ENCODE data around the gene CRAMP1.

Gene CRAMP1

DNA sequence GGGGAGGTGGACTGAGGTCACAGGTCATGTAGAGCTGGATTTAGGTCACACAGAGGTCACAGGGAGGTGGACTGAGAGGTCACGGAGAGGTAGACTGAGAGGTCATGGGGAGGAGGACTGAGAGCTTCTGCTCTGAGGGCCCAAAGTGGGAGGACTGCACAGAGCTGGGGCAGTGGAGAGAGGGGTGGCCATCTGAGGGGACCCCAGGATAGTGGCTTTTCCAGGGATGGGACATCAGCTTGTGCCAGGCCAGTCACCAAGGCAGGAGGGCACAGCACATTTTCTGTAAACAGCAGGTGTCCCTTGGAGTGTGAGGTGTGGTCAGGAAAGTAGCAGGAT lies 39.8 kb downstream of the CRAMP1 start:
- H3K27ac ChIP-seq = no peak overlapping the region
- TF ChIP-seq, protein P1, sequence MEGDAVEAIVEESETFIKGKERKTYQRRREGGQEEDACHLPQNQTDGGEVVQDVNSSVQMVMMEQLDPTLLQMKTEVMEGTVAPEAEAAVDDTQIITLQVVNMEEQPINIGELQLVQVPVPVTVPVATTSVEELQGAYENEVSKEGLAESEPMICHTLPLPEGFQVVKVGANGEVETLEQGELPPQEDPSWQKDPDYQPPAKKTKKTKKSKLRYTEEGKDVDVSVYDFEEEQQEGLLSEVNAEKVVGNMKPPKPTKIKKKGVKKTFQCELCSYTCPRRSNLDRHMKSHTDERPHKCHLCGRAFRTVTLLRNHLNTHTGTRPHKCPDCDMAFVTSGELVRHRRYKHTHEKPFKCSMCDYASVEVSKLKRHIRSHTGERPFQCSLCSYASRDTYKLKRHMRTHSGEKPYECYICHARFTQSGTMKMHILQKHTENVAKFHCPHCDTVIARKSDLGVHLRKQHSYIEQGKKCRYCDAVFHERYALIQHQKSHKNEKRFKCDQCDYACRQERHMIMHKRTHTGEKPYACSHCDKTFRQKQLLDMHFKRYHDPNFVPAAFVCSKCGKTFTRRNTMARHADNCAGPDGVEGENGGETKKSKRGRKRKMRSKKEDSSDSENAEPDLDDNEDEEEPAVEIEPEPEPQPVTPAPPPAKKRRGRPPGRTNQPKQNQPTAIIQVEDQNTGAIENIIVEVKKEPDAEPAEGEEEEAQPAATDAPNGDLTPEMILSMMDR (conservative IDR thresholded peaks at IDR 0.05) = no peak

DNA sequence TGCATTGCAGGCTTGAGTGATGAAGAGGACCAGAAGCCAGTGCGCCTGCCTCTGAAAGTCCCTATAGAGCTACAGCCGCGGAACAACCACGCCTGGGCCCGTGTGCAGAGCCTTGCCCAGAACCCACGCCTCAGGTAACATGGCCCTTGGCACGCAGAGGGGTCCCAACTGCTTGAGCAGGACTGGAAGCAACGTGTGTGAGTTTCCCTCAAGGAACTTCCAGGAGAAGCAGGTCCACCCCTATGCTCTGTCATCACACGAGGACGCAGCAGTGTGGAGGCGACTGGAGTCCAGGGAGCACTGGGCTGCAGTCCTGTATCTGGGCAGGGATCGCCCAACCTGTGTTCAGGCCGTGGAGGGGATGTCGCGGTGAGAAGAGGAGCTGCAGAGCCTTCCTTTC lies 40.9 kb downstream of the CRAMP1 start:
- no peak overlapping the region for H3K27ac ChIP-seq
- TF ChIP-seq, protein P1 (conservative IDR thresholded peaks at IDR 0.05) = no peak

DNA sequence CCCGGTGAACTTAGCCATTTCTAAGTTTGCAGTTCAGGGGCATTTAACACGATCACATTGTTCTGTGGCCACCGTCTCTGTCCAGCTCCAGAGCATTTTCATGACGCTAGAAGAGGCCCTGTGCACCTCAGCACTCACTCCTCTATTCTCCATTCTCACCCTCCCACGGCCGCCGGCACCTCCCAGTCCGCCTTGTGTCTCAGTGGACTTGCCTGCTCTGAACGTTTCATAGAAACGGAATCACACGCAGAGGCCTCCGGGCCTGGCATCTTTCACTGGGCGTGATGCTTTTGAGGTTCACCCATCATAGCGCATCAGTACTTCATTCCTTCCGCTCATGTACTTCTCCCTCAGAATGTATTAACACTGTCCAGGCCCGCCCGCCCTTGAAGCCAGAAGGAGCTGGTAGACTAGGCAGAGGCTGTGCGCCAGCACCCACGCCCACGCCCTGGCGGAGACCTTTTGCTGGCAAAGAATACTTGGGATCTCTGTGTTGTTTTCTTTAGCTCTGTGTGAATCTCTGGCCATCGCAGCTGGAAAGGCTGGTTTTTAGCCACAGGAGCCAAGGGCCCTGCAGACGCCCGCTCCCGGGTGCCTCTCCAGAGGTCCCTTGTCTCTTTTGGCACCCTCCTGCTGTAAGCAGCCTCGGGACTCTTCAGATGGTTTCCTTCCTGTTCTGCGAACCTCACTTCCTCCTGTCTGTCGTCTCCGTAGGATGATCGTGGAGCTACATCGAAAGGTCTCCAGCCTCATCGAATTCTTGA lies 42.5 kb downstream of the CRAMP1 start:
- TF ChIP-seq, protein P1 (conservative IDR thresholded peaks at IDR 0.05) = no peak
- H3K27ac ChIP-seq = no peak overlapping the region

DNA sequence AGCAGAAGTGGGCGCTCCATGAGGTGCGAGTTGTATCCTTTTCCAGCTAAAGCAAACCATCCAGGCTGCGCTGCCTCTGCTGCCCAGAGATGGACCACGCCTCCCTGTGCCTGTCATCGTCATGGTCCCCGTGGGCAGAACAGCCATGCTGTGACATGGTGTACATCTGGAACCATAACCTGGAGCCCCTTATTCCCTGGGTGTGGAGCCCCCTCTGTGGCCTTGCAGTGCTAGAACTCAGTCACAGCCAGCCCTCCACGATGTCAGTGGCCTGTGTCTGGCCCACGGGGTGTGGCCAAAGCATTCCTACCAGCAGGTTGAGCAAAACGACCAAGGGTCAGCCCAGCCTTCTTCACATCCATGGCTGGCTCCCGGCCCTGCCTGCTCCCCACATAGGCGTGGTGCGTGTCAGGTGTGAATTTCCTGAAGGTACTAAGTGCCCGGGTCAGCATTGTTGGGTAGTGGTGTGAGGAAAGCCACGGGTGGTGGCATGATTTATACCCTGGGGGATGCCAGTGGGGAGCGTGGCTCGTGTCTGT lies 43.2 kb downstream of the CRAMP1 start:
- H3K27ac ChIP-seq = no peak overlapping the region
- TF ChIP-seq, protein P1 (conservative IDR thresholded peaks at IDR 0.05) = no peak

DNA sequence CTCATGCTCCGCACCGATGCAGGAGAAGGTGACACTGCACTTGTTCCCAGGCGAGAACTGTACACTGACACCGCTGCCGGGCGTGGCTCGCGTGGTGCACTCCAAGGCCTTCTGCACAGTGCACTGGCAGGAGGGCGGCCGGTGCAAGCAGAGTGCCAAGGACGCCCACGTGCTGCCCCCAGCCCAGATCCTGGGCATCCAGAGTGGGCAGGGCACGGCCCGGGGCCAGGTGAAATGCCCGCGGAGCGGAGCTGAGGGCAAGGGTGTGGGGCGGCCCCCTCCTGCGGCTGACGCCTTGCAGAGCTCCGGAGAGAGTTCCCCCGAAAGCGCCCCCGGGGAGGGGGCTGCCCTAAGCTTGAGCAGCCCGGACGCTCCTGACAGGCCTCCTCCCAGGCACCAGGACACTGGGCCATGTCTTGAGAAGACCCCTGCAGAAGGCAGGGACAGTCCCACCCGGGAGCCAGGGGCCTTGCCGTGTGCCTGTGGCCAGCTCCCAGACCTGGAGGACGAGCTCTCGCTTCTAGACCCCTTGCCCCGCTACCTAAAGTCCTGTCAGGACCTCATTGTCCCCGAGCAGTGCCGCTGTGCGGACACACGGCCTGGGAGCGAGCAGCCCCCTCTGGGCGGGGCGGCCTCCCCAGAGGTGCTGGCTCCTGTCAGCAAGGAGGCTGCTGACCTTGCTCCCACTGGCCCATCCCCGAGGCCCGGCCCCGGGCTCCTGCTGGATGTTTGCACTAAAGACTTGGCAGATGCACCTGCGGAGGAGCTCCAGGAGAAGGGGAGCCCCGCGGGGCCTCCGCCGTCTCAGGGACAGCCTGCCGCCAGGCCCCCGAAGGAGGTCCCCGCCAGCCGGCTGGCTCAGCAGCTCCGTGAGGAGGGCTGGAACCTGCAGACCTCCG lies 44.0 kb downstream of the CRAMP1 start:
- TF ChIP-seq, protein P1 (conservative IDR thresholded peaks at IDR 0.05) = no peak
- no peak overlapping the region for H3K27ac ChIP-seq

DNA sequence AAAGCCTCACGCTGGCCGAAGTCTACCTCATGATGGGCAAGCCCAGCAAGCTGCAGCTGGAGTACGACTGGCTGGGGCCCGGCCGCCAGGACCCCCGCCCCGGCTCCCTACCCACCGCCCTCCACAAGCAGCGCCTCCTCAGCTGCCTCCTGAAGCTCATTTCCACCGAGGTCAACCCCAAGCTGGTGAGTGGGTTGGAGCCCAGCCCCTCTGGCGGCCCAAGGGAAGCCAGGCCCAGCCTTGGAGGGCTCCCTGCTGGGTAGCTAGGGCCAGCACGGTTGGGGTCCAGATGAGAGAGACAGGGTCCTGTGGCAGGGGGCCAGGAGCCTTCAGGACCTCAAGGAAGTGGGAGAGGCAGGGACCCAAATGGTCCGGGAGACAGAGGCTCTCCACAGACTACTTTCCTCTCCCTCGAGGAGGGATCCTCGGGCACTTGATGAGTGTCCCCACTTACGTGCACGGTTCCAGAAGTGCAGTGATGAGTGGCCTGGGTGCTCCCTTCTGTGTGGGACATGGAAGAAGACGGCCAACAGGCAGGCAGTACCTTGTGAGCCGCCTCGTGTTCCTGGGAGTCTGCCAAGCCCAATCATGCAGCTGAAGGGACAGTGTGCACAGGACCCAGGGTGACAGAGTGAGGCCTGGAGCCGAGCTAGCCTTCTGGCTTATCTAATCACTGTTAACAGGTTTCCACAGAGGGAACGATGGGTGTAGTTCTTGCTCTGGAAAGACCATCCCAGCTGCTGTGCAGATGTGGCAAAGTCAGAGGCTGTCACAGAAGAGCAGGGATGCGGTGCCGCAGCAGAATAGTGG lies 44.9 kb downstream of the CRAMP1 start:
- TF ChIP-seq, protein P1 (conservative IDR thresholded peaks at IDR 0.05) = no peak
- no peak overlapping the region for H3K27ac ChIP-seq

All from VCaP (cell line).